WTC11 (cell line): Measurements from ENCODE around the gene PTPRN2. TPM values are rescaled to one million over a fixed set of nuclear protein-coding genes. Genes with fewer than 3 reads are reported as not detected.

ENCODE experiments used
- ATAC-seq: fragments of 200-7000 bp; cut with Tn5 transposase; 2 replicates; pipeline ENCODE4 v1.10.0; 2021; ENCODE audit warnings: mild to moderate bottlenecking, moderate library complexity
- CTCF ChIA-PET: fragments of 300-600 bp; sonication (Branson Sonifier 250); formaldehyde crosslinking; loops from one replicate; lab custom pipeline; 2021; ENCODE audit warnings: antibody characterized with exemption; lab: Charles Lee
- POLR2A ChIA-PET: fragments of 350-600 bp; sonication (Branson Sonifier 250); formaldehyde crosslinking; loops from one replicate; lab custom pipeline; 2021; ENCODE audit warnings: antibody characterized with exemption; lab: Charles Lee
- DNase-seq: peaks from one replicate; pipeline ENCODE4 v3.0.0; 2021; ENCODE audit warnings: low spot score
- H3K27ac Mint-ChIP-seq: 2 replicates; pipeline ENCODE4 v1.8.0; 2021; ENCODE audit warnings: mixed read lengths
- H3K27me3 Mint-ChIP-seq: 2 replicates; pipeline ENCODE4 v1.8.0; 2021; ENCODE audit warnings: low read depth, mild to moderate bottlenecking, moderate library complexity, mixed read lengths
- H3K36me3 Mint-ChIP-seq: 2 replicates; pipeline ENCODE4 v1.8.0; 2021; ENCODE audit warnings: mixed read lengths
- H3K4me1 Mint-ChIP-seq: 2 replicates; pipeline ENCODE4 v1.8.0; 2022; ENCODE audit warnings: mixed read lengths
- H3K4me3 Mint-ChIP-seq: 2 replicates; pipeline ENCODE4 v1.8.0; 2021; ENCODE audit warnings: mild to moderate bottlenecking, moderate library complexity, mixed read lengths
- H3K9me3 Mint-ChIP-seq: 2 replicates; pipeline ENCODE4 v1.8.0; 2021; ENCODE audit warnings: mixed read lengths
- AR ChIP-seq: fragments of 250-450 bp; sonication (Bioruptor Pico); IDR thresholded peaks from 2 replicates; pipeline ENCODE4 v1.9.0; 2021; ENCODE audit warnings: mild to moderate bottlenecking
- ATF6 ChIP-seq: sonication (generic); formaldehyde crosslinking; IDR thresholded peaks from 2 replicates; pipeline ENCODE4 v1.8.1; 2023; ENCODE audit warnings: mild to moderate bottlenecking, missing genetic modification reagents
- CREB1 ChIP-seq: sonication (generic); formaldehyde crosslinking; IDR thresholded peaks from 2 replicates; pipeline ENCODE4 v1.8.0; 2023; ENCODE audit warnings: mild to moderate bottlenecking, missing genetic modification reagents
- E2F1 ChIP-seq: sonication (generic); formaldehyde crosslinking; IDR thresholded peaks from 2 replicates; pipeline ENCODE4 v1.8.0; 2022; ENCODE audit warnings: mild to moderate bottlenecking, missing genetic modification reagents
- FOXJ3 ChIP-seq: sonication (generic); formaldehyde crosslinking; IDR thresholded peaks from 2 replicates; pipeline ENCODE4 v1.9.0; 2021; ENCODE audit warnings: missing genetic modification reagents, mild to moderate bottlenecking, borderline replicate concordance
- GABPB1 ChIP-seq: sonication (generic); formaldehyde crosslinking; IDR thresholded peaks from 2 replicates; pipeline ENCODE4 v1.8.1; 2023; ENCODE audit warnings: mild to moderate bottlenecking, missing genetic modification reagents
- GTF2I ChIP-seq: fragments of 250-450 bp; sonication (Bioruptor Pico); conservative IDR thresholded peaks from 2 replicates; pipeline ENCODE4 v1.4.0; 2021; ENCODE audit warnings: mild to moderate bottlenecking
- IRF1 ChIP-seq: sonication (generic); formaldehyde crosslinking; IDR thresholded peaks from 2 replicates; pipeline ENCODE4 v1.8.0; 2023; ENCODE audit warnings: missing genetic modification reagents
- JAZF1 ChIP-seq: fragments of 250-450 bp; sonication (Bioruptor Pico); IDR thresholded peaks from 2 replicates; pipeline ENCODE4 v1.9.0; 2021; ENCODE audit warnings: moderate library complexity, mild to moderate bottlenecking, inconsistent platforms
- MYBL2 ChIP-seq: sonication (generic); formaldehyde crosslinking; IDR thresholded peaks from 2 replicates; pipeline ENCODE4 v1.8.1; 2023; ENCODE audit warnings: mild to moderate bottlenecking, moderate library complexity, missing genetic modification reagents
- SP1 ChIP-seq: sonication (generic); formaldehyde crosslinking; conservative IDR thresholded peaks from 2 replicates; pipeline ENCODE4 v1.8.1; 2022; ENCODE audit warnings: missing genetic modification reagents
- ZNF138 ChIP-seq: sonication (generic); formaldehyde crosslinking; conservative IDR thresholded peaks from 2 replicates; pipeline ENCODE4 v1.8.1; 2022; ENCODE audit warnings: mild to moderate bottlenecking, moderate library complexity, missing genetic modification reagents
- ZNF263 ChIP-seq: sonication (generic); formaldehyde crosslinking; IDR thresholded peaks from 2 replicates; pipeline ENCODE4 v1.8.1; 2022; ENCODE audit warnings: low read depth, mild to moderate bottlenecking, moderate library complexity, missing genetic modification reagents
- ZNF281 ChIP-seq: sonication (generic); formaldehyde crosslinking; IDR thresholded peaks from 2 replicates; pipeline ENCODE4 v1.8.0; 2023; ENCODE audit warnings: mild to moderate bottlenecking, missing genetic modification reagents
- ZNF396 ChIP-seq: fragments of 250-450 bp; sonication (Bioruptor Pico); IDR thresholded peaks from 2 replicates; pipeline ENCODE4 v1.8.0; 2021; ENCODE audit warnings: mild to moderate bottlenecking, moderate library complexity, borderline replicate concordance
- ZNF416 ChIP-seq: fragments of 250-450 bp; sonication (Bioruptor Pico); IDR thresholded peaks from 2 replicates; pipeline ENCODE4 v1.9.0; 2021; ENCODE audit warnings: mild to moderate bottlenecking, inconsistent platforms
- total RNA-seq: library from RNA; stranded (reverse); gene quantifications from 3 replicates; pipeline ENCODE4 v1.2.3, GENCODE V29; 2021
- TF ChIP-seq, protein P1 (sequence below): sonication (generic); formaldehyde crosslinking; conservative IDR thresholded peaks from 2 replicates; pipeline ENCODE4 v1.8.1; 2023; ENCODE audit warnings: mild to moderate bottlenecking, low read depth, missing genetic modification reagents, moderate library complexity
- TF ChIP-seq, protein P2 (sequence below): sonication (generic); formaldehyde crosslinking; IDR thresholded peaks from 2 replicates; pipeline ENCODE4 v1.8.1; 2022; ENCODE audit warnings: mild to moderate bottlenecking, moderate library complexity, missing genetic modification reagents
- TF ChIP-seq, protein P3 (sequence below): sonication (generic); formaldehyde crosslinking; IDR thresholded peaks from 2 replicates; pipeline ENCODE4 v1.8.1; 2022; ENCODE audit warnings: mild to moderate bottlenecking, missing genetic modification reagents, moderate library complexity, borderline replicate concordance

The PTPRN2 gene
- total RNA-seq, 1 experiment from 2014 or later: 4.7 TPM

GRCh38 chr7:157983502-157984422, 603.9 kb downstream of the PTPRN2 start (continued):
- TF ChIP-seq, protein P1, sequence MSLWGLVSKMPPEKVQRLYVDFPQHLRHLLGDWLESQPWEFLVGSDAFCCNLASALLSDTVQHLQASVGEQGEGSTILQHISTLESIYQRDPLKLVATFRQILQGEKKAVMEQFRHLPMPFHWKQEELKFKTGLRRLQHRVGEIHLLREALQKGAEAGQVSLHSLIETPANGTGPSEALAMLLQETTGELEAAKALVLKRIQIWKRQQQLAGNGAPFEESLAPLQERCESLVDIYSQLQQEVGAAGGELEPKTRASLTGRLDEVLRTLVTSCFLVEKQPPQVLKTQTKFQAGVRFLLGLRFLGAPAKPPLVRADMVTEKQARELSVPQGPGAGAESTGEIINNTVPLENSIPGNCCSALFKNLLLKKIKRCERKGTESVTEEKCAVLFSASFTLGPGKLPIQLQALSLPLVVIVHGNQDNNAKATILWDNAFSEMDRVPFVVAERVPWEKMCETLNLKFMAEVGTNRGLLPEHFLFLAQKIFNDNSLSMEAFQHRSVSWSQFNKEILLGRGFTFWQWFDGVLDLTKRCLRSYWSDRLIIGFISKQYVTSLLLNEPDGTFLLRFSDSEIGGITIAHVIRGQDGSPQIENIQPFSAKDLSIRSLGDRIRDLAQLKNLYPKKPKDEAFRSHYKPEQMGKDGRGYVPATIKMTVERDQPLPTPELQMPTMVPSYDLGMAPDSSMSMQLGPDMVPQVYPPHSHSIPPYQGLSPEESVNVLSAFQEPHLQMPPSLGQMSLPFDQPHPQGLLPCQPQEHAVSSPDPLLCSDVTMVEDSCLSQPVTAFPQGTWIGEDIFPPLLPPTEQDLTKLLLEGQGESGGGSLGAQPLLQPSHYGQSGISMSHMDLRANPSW (CRISPR knock-in tag): no peak
- TF ChIP-seq AR (no peak), ATF6 (CRISPR knock-in tag) (no peak), SP1 (CRISPR knock-in tag) (no peak), ZNF263 (CRISPR knock-in tag) (no peak), ZNF138 (no peak), MYBL2 (no peak), IRF1 (CRISPR knock-in tag) (no peak), FOXJ3 (no peak), JAZF1 (no peak)
- TF ChIP-seq, protein P2, sequence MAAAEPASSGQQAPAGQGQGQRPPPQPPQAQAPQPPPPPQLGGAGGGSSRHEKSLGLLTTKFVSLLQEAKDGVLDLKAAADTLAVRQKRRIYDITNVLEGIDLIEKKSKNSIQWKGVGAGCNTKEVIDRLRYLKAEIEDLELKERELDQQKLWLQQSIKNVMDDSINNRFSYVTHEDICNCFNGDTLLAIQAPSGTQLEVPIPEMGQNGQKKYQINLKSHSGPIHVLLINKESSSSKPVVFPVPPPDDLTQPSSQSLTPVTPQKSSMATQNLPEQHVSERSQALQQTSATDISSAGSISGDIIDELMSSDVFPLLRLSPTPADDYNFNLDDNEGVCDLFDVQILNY (CRISPR knock-in tag): no peak
- TF ChIP-seq, all 79 proteins: peak for 0

DNA sequence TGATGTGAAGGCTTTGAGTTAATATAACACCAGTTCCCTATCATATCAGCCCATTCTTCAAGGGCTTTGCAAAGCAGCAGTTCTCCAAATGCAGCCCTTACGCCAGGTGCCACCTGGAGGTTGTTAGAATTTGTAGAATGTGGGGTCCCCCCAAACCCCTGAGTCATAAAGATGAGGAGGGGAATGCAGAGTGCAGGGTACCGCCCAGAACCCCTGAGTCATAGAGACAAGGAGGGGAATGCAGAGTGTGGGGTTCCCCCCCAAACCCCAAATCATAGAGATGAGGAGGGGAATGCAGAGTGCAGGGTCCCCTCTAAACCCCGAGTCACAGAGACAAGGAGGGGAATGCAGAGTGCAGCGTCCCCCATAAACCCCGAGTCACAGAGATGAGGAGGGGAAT, 605.8 kb downstream of the PTPRN2 start:
- ATAC-seq (no peak), DNase-seq (no peak)
- Mint-ChIP-seq H3K4me3 (no peak overlapping the region), H3K4me1 (no peaks in the 10 kb centered on the region), H3K27ac (no peak overlapping the region), H3K9me3 (peaks cover 28% of the 10 kb centered on the region), H3K27me3 (no peaks in the 10 kb centered on the region), H3K36me3 (peaks cover 14% of the 10 kb centered on the region)
- ChIA-PET POLR2A (no interaction called here), CTCF (no interaction called here)
- no peak for TF ChIP-seq E2F1 (CRISPR knock-in tag)
- no peak for TF ChIP-seq GABPB1 (CRISPR knock-in tag)
- no peak for TF ChIP-seq GTF2I (CRISPR knock-in tag)
- no peak for TF ChIP-seq ZNF416 (CRISPR knock-in tag)
- TF ChIP-seq, protein P3, sequence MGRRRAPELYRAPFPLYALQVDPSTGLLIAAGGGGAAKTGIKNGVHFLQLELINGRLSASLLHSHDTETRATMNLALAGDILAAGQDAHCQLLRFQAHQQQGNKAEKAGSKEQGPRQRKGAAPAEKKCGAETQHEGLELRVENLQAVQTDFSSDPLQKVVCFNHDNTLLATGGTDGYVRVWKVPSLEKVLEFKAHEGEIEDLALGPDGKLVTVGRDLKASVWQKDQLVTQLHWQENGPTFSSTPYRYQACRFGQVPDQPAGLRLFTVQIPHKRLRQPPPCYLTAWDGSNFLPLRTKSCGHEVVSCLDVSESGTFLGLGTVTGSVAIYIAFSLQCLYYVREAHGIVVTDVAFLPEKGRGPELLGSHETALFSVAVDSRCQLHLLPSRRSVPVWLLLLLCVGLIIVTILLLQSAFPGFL: no peak
- no peak for TF ChIP-seq ZNF396
- no peak for TF ChIP-seq CREB1 (CRISPR knock-in tag)
- no peak for TF ChIP-seq ZNF281 (CRISPR knock-in tag)
